NOMO-1 (cell line): ENCODE data around the gene UBE2R2.
"Not testable (repeated sequence)": the region's sequence is repeated elsewhere in the genome, so short reads cannot be mapped to it uniquely, and the experiment has no call there.

Experiments used
- DNase-seq, 2 experiments: peaks; one replicate each; lab custom pipeline; 2025; ENCODE audit not compliant: unreplicated experiment in 2 of 2; lab: John Stamatoyannopoulos, UW

The UBE2R2 gene

GRCh38 chr9:33816327-33817252, at the start of gene UBE2R2:
TSS of gene UBE2R2 (plus strand) at chr9:33817160. CDS start at chr9:33817758, 598 bp downstream.
- DNase-seq: peak; percentile 96 to 98

- not testable (repeated sequence) for DNase-seq
Measured at GRCh38 chr9:33770156-33770880, 46.6 kb upstream of the UBE2R2 start.

GRCh38 chr9:33773135-33773534, 43.8 kb upstream of the UBE2R2 start:
- DNase-seq: not testable (repeated sequence)

- not testable (repeated sequence) for DNase-seq
Measured at GRCh38 chr9:33774074-33774659, 42.8 kb upstream of the UBE2R2 start.

- no peak for DNase-seq
Measured at GRCh38 chr9:33776578-33776977, 40.4 kb upstream of the UBE2R2 start.

GRCh38 chr9:33778700-33779351, 38.1 kb upstream of the UBE2R2 start:
- peak; percentile 80 to 85 for DNase-seq

- no peak for DNase-seq
Measured at GRCh38 chr9:33780276-33780675, 36.7 kb upstream of the UBE2R2 start.

- no peak for DNase-seq
Measured at GRCh38 chr9:33781736-33782135, 35.2 kb upstream of the UBE2R2 start.

- DNase-seq: peak in 1 of 2 experiments; percentile 47
Measured at GRCh38 chr9:33782395-33783152, 34.4 kb upstream of the UBE2R2 start.

GRCh38 chr9:33785914-33786313, 31.0 kb upstream of the UBE2R2 start:
- no peak for DNase-seq

- DNase-seq: no peak
Measured at GRCh38 chr9:33786681-33787080, 30.3 kb upstream of the UBE2R2 start.

GRCh38 chr9:33787839-33788238, 29.1 kb upstream of the UBE2R2 start:
- no peak for DNase-seq

GRCh38 chr9:33789429-33789828, 27.5 kb upstream of the UBE2R2 start:
- not testable (repeated sequence) for DNase-seq

- DNase-seq: no peak
Measured at GRCh38 chr9:33791117-33791516, 25.8 kb upstream of the UBE2R2 start.

- not testable (repeated sequence) for DNase-seq
Measured at GRCh38 chr9:33793496-33793895, 23.5 kb upstream of the UBE2R2 start.

GRCh38 chr9:33794560-33794959, 22.4 kb upstream of the UBE2R2 start:
- no peak for DNase-seq

- DNase-seq: no peak
Measured at GRCh38 chr9:33795281-33795680, 21.7 kb upstream of the UBE2R2 start, which contains the start of gene PRSS3. TSS of gene PRSS3 (plus strand) at chr9:33795561. CDS start at chr9:33795574, 13 bp downstream.

GRCh38 chr9:33795819-33796218, 21.1 kb upstream of the UBE2R2 start:
- no peak for DNase-seq

- not testable (repeated sequence) for DNase-seq
Measured at GRCh38 chr9:33796679-33797078, 20.3 kb upstream of the UBE2R2 start.

- no peak for DNase-seq
Measured at GRCh38 chr9:33797837-33798236, 19.1 kb upstream of the UBE2R2 start.
